K562 (cell line): Measurements from ENCODE around the gene POLD3. TPM values are rescaled to one million over a fixed set of nuclear protein-coding genes. Genes with fewer than 3 reads are reported as not detected.

Experiments
- ATAC-seq: fragments of 200-7000 bp; cut with Tn5 transposase; 3 replicates; pipeline ENCODE4 v1.9.1; 2020; ENCODE audit warnings: moderate library complexity
- BruUV-seq: library from RNA; stranded (reverse); fragments of 400-500 nt; replicated peaks from 2 replicates; lab custom pipeline; 2021; lab: Mats Ljungman, UMichigan
- CTCF ChIA-PET: fragments of 300-600 bp; formaldehyde crosslinking; extraction: SDS; loops from one replicate; lab custom pipeline; 2021; ENCODE audit warnings: low intra/inter-chr PET ratio; lab: Yijun Ruan, JAX
- POLR2A ChIA-PET: fragments of 300-600, 350-650 bp; sonication (Branson Sonifier 250); formaldehyde crosslinking; extraction: SDS; loops from one replicate; lab custom pipeline; 2021; ENCODE audit warnings: antibody characterized with exemption, inconsistent platforms; lab: Yijun Ruan, JAX
- DNase-seq, 4 experiments: peaks; one replicate each; pipeline versions ENCODE4 v3.0.0 to v3.0.0-alpha.2; 2011 to 2018; ENCODE audit warnings: low spot score in 3 of 4, mixed read lengths in 3 of 4; ENCODE audit errors: extremely low read depth in 1 of 4
- FAIRE-seq: peaks from 2 replicates; lab custom pipeline; 2011; peaks lifted over from hg19 to GRCh38; lab: Jason Lieb, UNC
- H2AFZ ChIP-seq: 2 replicates; pipeline ENCODE4 v1.6.0; 2011; ENCODE audit warnings: low read depth, low read length, control low read depth, inconsistent platforms
- H3K27ac ChIP-seq: fragments of 200-600 bp; 3 replicates; pipeline ENCODE4 v1.8.0; 2011; ENCODE audit warnings: low read depth, mild to moderate bottlenecking, control low read depth, inconsistent platforms, low read length, moderate library complexity, mixed read lengths; ENCODE audit errors: extremely low read depth
- H3K27me3 ChIP-seq, 2 experiments: fragments of 300-600 bp in 1 of 2; 2 replicates in 1 of 2; 3 replicates in 1 of 2; pipeline versions ENCODE4 v1.6.0 to v1.8.0; 2011; ENCODE audit warnings: inconsistent platforms in 2 of 2, low read length in 2 of 2, mild to moderate bottlenecking in 1 of 2, mixed read lengths in 1 of 2, moderate library complexity in 1 of 2; ENCODE audit not compliant: control insufficient read depth in 2 of 2, insufficient read depth in 2 of 2
- H3K36me3 ChIP-seq: fragments of 300-600 bp; 3 replicates; pipeline ENCODE4 v1.8.0; 2011; ENCODE audit warnings: mild to moderate bottlenecking, low read length, inconsistent platforms; ENCODE audit not compliant: control insufficient read depth, insufficient read depth
- H3K4me1 ChIP-seq, 2 experiments: fragments of 200-600 bp in 1 of 2; replicated peaks in 1 of 2; 2 replicates in 1 of 2; 3 replicates in 1 of 2; pipeline versions ENCODE4 v1.5.1 to v1.8.0; 2011; ENCODE audit warnings: inconsistent platforms in 2 of 2, low read length in 2 of 2, mild to moderate bottlenecking in 1 of 2, mixed read lengths in 1 of 2, moderate library complexity in 1 of 2; ENCODE audit not compliant: control insufficient read depth in 2 of 2, insufficient read depth in 2 of 2
- H3K4me2 ChIP-seq: 2 replicates; pipeline ENCODE4 v1.6.1; 2011; ENCODE audit warnings: low read length, control low read depth, inconsistent platforms, mixed read lengths; ENCODE audit not compliant: insufficient read depth
- H3K4me3 ChIP-seq: fragments of 200-600 bp; sonication (generic), shearing (Covaris generic); 2 replicates; pipeline ENCODE4 v1.5.1; 2016; ENCODE audit warnings: control low read depth, inconsistent platforms
- H3K79me2 ChIP-seq: fragments of 200-600 bp; 3 replicates; pipeline ENCODE4 v1.8.0; 2011; ENCODE audit warnings: low read length, inconsistent platforms; ENCODE audit not compliant: control insufficient read depth, insufficient read depth
- H3K9ac ChIP-seq, 2 experiments: 2 replicates each; pipeline versions ENCODE4 v1.6.0 to v1.6.1; 2011; ENCODE audit warnings: low read depth in 2 of 2, low read length in 2 of 2, control low read depth in 1 of 2, inconsistent platforms in 1 of 2, mild to moderate bottlenecking in 1 of 2, mixed read lengths in 1 of 2; ENCODE audit not compliant: insufficient read depth in 1 of 2
- H3K9me1 ChIP-seq: one replicate; pipeline ENCODE4 v1.6.0; 2011; ENCODE audit warnings: inconsistent platforms, mild to moderate bottlenecking, low read length, moderate library complexity; ENCODE audit not compliant: control insufficient read depth, insufficient read depth
- H3K9me3 ChIP-seq: replicated peaks from 2 replicates; pipeline ENCODE4 v1.5.1; 2011; ENCODE audit warnings: low read depth, low read length, inconsistent platforms; ENCODE audit not compliant: control insufficient read depth, insufficient read depth
- H4K20me1 ChIP-seq: replicated peaks from 2 replicates; pipeline ENCODE4 v1.6.1; 2011; ENCODE audit warnings: low read length, inconsistent platforms, mixed read lengths; ENCODE audit not compliant: control insufficient read depth, insufficient read depth
- BCOR ChIP-seq: fragments of 450-650 bp; IDR thresholded peaks from 2 replicates; pipeline ENCODE4 v1.6.1; 2016
- ESRRB ChIP-seq: fragments of 250-450 bp; sonication (Bioruptor Pico); IDR thresholded peaks from 2 replicates; pipeline ENCODE4 v1.5.0; 2020; ENCODE audit warnings: mild to moderate bottlenecking, moderate library complexity, borderline replicate concordance
- FOXA3 ChIP-seq, 2 experiments: fragments of 450-650 bp in 1 of 2; sonication (generic) in 1 of 2; formaldehyde crosslinking; IDR thresholded peaks in 1 of 2; conservative IDR thresholded peaks in 1 of 2; 2 replicates each; pipeline versions ENCODE4 v1.4.0 to v1.8.0; 2020 to 2022; ENCODE audit warnings: mild to moderate bottlenecking in 2 of 2, missing genetic modification reagents in 1 of 2
- HMG20B ChIP-seq: fragments of 250-450 bp; sonication (Bioruptor Pico); IDR thresholded peaks from 2 replicates; pipeline ENCODE4 v1.5.0; 2021; ENCODE audit warnings: mild to moderate bottlenecking
- HOXB6 ChIP-seq: fragments of 250-450 bp; sonication (Bioruptor Pico); IDR thresholded peaks from 2 replicates; pipeline ENCODE4 v1.5.1; 2022; ENCODE audit warnings: mild to moderate bottlenecking, borderline replicate concordance
- KDM1A ChIP-seq, 2 experiments: fragments of 450-650 bp; IDR thresholded peaks; 2 replicates each; pipeline ENCODE4 v1.6.1; 2016; ENCODE audit warnings: mild to moderate bottlenecking in 2 of 2
- L3MBTL2 ChIP-seq: fragments of 450-650 bp; IDR thresholded peaks from 2 replicates; pipeline ENCODE4 v1.6.1; 2016; ENCODE audit warnings: mild to moderate bottlenecking, moderate library complexity
- MYBL2 ChIP-seq, 2 experiments: fragments of 450-650 bp in 1 of 2; sonication (generic) in 1 of 2; formaldehyde crosslinking in 1 of 2; IDR thresholded peaks; 2 replicates each; pipeline versions ENCODE4 v1.6.1 to v1.8.1; 2017 to 2022; ENCODE audit warnings: borderline replicate concordance in 1 of 2, inconsistent platforms in 1 of 2, low read depth in 1 of 2, mild to moderate bottlenecking in 1 of 2, missing genetic modification reagents in 1 of 2, moderate library complexity in 1 of 2
- OTX1 ChIP-seq: fragments of 450-650 bp; formaldehyde crosslinking; IDR thresholded peaks from 2 replicates; pipeline ENCODE4 v1.4.0; 2022; ENCODE audit warnings: mild to moderate bottlenecking
- RBM25 ChIP-seq: fragments of 200-400 bp; formaldehyde crosslinking; IDR thresholded peaks from 2 replicates; pipeline ENCODE4 v1.6.1; 2018; ENCODE audit warnings: low read length, low read depth, moderate library complexity; ENCODE audit not compliant: severe bottlenecking
- RCOR1 ChIP-seq, 2 experiments: IDR thresholded peaks; 2 replicates each; pipeline ENCODE4 v1.6.1; 2012; ENCODE audit warnings: low read depth in 2 of 2, low read length in 2 of 2, borderline replicate concordance in 1 of 2, improper control_type of control experiment in 1 of 2
- ZBTB2 ChIP-seq: fragments of 450-650 bp; IDR thresholded peaks from 2 replicates; pipeline ENCODE4 v1.6.1; 2016; ENCODE audit warnings: antibody characterized with exemption
- ZNF644 ChIP-seq: fragments of 200-800 bp; sonication (Bioruptor generic); IDR thresholded peaks from 2 replicates; pipeline ENCODE4 v1.6.1; 2016; ENCODE audit warnings: low read depth, missing genetic modification characterization, missing compliant biosample characterization
- in situ Hi-C: fragments of 300-500 bp; cut with MboI; formaldehyde crosslinking; loops from 4 replicates; pipeline ENCODE4 v1.15.0; 2018; ENCODE audit warnings: inconsistent platforms, mixed read lengths
- intact Hi-C: fragments of 100-400 bp; cut with micrococcal nuclease; formaldehyde crosslinking; loops from 2 replicates; pipeline ENCODE4 v1.14.2; 2022
- polyA plus RNA-seq, 8 experiments: library from polyadenylated mRNA; depleted of rRNA in 4 of 8; stranded (reverse) in 5 of 8; unstranded in 3 of 8; fragments of >200 nt; fragmentation: Nextera tagmentation in 2 of 8; fragmentation: Illumina TruSeq in 1 of 8; extraction: Ambion mirVana in 2 of 8; extraction: Trizol in 1 of 8; gene quantifications; 2 replicates each; pipeline versions ENCODE4 v1.2.1 to v1.2.3, GENCODE V29; 2011 to 2014; ENCODE audit warnings: inconsistent platforms in 1 of 8, missing spikeins in 1 of 8
- total RNA-seq, 7 experiments: library from RNA; depleted of rRNA in 6 of 7; stranded (reverse); fragments of >200 nt in 6 of 7; fragmentation: Illumina TruSeq in 2 of 7; extraction: Trizol in 2 of 7; gene quantifications; 2 replicates each; pipeline versions ENCODE4 v1.2.1 to v1.2.3, GENCODE V29; 2011 to 2021; ENCODE audit warnings: low replicate concordance in 1 of 7
- TF ChIP-seq, protein P1 (sequence below), 3 experiments: fragments of 200-800 bp in 1 of 3; fragments of 250-450 bp in 1 of 3; fragments of 450-650 bp in 1 of 3; sonication (Bioruptor Pico) in 1 of 3; sonication (Bioruptor generic) in 1 of 3; formaldehyde crosslinking in 1 of 3; IDR thresholded peaks; 2 replicates each; pipeline versions ENCODE4 v1.6.1 to v1.8.0; 2016 to 2022; ENCODE audit warnings: mild to moderate bottlenecking in 2 of 3, missing genetic modification characterization in 2 of 3, missing compliant biosample characterization in 1 of 3, moderate library complexity in 1 of 3
- TF ChIP-seq, protein P2 (sequence below), 3 experiments: IDR thresholded peaks in 2 of 3; conservative IDR thresholded peaks in 1 of 3; 2 replicates each; pipeline ENCODE4 v1.5.1; 2011 to 2012; ENCODE audit warnings: low read length in 3 of 3, mild to moderate bottlenecking in 3 of 3, control low read depth in 2 of 3, improper control_type of control experiment in 1 of 3, inconsistent platforms in 1 of 3, low read depth in 1 of 3, mixed read lengths in 1 of 3, moderate library complexity in 1 of 3; ENCODE audit not compliant: insufficient read depth in 2 of 3

Gene POLD3
- total and polyA plus RNA-seq, 9 of the 15 experiments (the other 6 are each of a cell fraction or from before 2014, with no cell fraction given): 10.6 to 40.1 (median 24.6) TPM

DNA sequence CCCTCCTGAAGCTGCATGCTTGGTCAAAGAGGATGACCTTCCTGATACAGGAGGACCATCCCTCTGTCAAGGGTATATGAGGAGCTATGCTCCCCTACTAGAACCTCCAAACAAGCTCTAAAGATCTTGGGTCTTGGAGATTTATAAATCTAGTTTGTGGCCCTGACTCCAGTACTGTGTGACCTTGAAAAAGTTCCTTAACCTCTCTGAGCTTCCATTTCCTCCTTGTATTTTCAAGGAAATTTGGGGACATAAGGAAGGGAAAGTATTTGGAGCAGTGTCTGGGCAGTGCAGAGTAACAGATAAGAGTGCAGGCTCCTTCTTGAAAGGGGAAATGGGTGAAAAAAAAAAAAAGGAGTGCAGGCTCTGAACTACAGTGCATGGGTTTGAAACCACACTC is 93.0 kb downstream of the POLD3 start:
- Histone ChIP-seq H2AFZ (no peak overlapping the region), H3K9ac (no peak overlapping the region), H3K4me1 (peaks cover 0 to 3% of the 10 kb centered on the region in 2 experiments; a peak in 2 of 5 replicates), H3K9me1 (no peaks in the 10 kb centered on the region), H3K27ac (no peak overlapping the region), H4K20me1 (no peaks in the 10 kb centered on the region), H3K79me2 (no peaks in the 10 kb centered on the region), H3K9me3 (no peaks in the 10 kb centered on the region), H3K4me2 (no peak overlapping the region), H3K27me3 (no peaks in the 10 kb centered on the region; a peak in 1 of 5 replicates), H3K4me3 (no peak overlapping the region), H3K36me3 (no peaks in the 10 kb centered on the region)
- no peak for FAIRE-seq
- no peak for DNase-seq
- ATAC-seq: no peak
- POLR2A ChIA-PET: interaction anchor here (0.6 to 2.0 kb wide), 4 partner anchors 9 to 70 kb away, joined by 3 to 6 read pairs (median 3); no protein-coding TSS in a partner anchor
- CTCF ChIA-PET: no interaction called here
- intact Hi-C loops: no loop called here
- in situ Hi-C loops: loop anchor here (5.0 kb wide), 1 partner anchor 53 kb away; no protein-coding TSS in a partner anchor
- BruUV-seq: no TSS peak
- TF ChIP-seq FOXA3 (CRISPR knock-in tag; conservative IDR thresholded peaks at IDR 0.05 in 1 of 2, IDR thresholded peaks at IDR 0.05 in 1 of 2) (no peak), L3MBTL2 (no peak), KDM1A (IDR thresholded peaks at IDR 0.05) (peak in 1 of 2 experiments; percentile 36; a peak in 1 of 4 replicates), ESRRB (CRISPR knock-in tag) (no peak), HMG20B (no peak), HOXB6 (CRISPR knock-in tag) (no peak), RBM25 (peak; percentile 91), ZNF644 (tag) (no peak), MYBL2 (IDR thresholded peaks at IDR 0.05; ENCODE audit: low read depth) (no peak), MYBL2 (CRISPR knock-in tag; IDR thresholded peaks at IDR 0.05; ENCODE audit: borderline replicate concordance) (no peak), RCOR1 (IDR thresholded peaks at IDR 0.05; ENCODE audit: borderline replicate concordance in 1 of 2, low read depth in 2 of 2, low read length in 2 of 2) (0 out of 4 replicates have a peak, but pooled peaks of 1 of the 2 experiments have one; percentile 4), BCOR (peak; percentile 96), OTX1 (CRISPR knock-in tag) (no peak), ZBTB2 (no peak)
- TF ChIP-seq, protein P1, sequence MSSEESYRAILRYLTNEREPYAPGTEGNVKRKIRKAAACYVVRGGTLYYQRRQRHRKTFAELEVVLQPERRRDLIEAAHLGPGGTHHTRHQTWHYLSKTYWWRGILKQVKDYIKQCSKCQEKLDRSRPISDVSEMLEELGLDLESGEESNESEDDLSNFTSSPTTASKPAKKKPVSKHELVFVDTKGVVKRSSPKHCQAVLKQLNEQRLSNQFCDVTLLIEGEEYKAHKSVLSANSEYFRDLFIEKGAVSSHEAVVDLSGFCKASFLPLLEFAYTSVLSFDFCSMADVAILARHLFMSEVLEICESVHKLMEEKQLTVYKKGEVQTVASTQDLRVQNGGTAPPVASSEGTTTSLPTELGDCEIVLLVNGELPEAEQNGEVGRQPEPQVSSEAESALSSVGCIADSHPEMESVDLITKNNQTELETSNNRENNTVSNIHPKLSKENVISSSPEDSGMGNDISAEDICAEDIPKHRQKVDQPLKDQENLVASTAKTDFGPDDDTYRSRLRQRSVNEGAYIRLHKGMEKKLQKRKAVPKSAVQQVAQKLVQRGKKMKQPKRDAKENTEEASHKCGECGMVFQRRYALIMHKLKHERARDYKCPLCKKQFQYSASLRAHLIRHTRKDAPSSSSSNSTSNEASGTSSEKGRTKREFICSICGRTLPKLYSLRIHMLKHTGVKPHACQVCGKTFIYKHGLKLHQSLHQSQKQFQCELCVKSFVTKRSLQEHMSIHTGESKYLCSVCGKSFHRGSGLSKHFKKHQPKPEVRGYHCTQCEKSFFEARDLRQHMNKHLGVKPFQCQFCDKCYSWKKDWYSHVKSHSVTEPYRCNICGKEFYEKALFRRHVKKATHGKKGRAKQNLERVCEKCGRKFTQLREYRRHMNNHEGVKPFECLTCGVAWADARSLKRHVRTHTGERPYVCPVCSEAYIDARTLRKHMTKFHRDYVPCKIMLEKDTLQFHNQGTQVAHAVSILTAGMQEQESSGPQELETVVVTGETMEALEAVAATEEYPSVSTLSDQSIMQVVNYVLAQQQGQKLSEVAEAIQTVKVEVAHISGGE (CRISPR knock-in tag; IDR thresholded peaks at IDR 0.05): no peak
- TF ChIP-seq, protein P2, sequence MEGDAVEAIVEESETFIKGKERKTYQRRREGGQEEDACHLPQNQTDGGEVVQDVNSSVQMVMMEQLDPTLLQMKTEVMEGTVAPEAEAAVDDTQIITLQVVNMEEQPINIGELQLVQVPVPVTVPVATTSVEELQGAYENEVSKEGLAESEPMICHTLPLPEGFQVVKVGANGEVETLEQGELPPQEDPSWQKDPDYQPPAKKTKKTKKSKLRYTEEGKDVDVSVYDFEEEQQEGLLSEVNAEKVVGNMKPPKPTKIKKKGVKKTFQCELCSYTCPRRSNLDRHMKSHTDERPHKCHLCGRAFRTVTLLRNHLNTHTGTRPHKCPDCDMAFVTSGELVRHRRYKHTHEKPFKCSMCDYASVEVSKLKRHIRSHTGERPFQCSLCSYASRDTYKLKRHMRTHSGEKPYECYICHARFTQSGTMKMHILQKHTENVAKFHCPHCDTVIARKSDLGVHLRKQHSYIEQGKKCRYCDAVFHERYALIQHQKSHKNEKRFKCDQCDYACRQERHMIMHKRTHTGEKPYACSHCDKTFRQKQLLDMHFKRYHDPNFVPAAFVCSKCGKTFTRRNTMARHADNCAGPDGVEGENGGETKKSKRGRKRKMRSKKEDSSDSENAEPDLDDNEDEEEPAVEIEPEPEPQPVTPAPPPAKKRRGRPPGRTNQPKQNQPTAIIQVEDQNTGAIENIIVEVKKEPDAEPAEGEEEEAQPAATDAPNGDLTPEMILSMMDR (IDR thresholded peaks at IDR 0.05 in 2 of 3, conservative IDR thresholded peaks at IDR 0.05 in 1 of 3; ENCODE audit: insufficient read depth in 2 of 3, low read depth in 1 of 3, low read length in 3 of 3): no peak
